GM19035 (cell line): ENCODE data around the gene FOXB1.

Experiments
- ATAC-seq: cut with Tn5 transposase; IDR thresholded peaks from one replicate; pipeline ENCODE4 v1.9.1; 2021; ENCODE audit not compliant: unreplicated experiment

FOXB1 gene

GRCh38 chr15:60017538-60018520, 13.7 kb downstream of the FOXB1 start:
- ATAC-seq: no peak

- no peak for ATAC-seq
Measured at GRCh38 chr15:60020736-60021135, 16.6 kb downstream of the FOXB1 start.

- no peak for ATAC-seq
Measured at GRCh38 chr15:60021589-60022378, 17.7 kb downstream of the FOXB1 start.

GRCh38 chr15:60022379-60022741, 18.2 kb downstream of the FOXB1 start:
- ATAC-seq: no peak

GRCh38 chr15:60026555-60026954, 22.4 kb downstream of the FOXB1 start:
- no peak for ATAC-seq

GRCh38 chr15:60035344-60035743, 31.2 kb downstream of the FOXB1 start:
- ATAC-seq: no peak

- ATAC-seq: no peak
Measured at GRCh38 chr15:60039316-60039715, 35.2 kb downstream of the FOXB1 start.

- ATAC-seq: no peak
Measured at GRCh38 chr15:60043744-60044435, 39.8 kb downstream of the FOXB1 start.

GRCh38 chr15:60044636-60045270, 40.6 kb downstream of the FOXB1 start:
- no peak for ATAC-seq

GRCh38 chr15:60047701-60048100, 43.6 kb downstream of the FOXB1 start:
- ATAC-seq: no peak

- no peak for ATAC-seq
Measured at GRCh38 chr15:60049948-60050347, 45.8 kb downstream of the FOXB1 start.

GRCh38 chr15:60052796-60053195, 48.7 kb downstream of the FOXB1 start:
- no peak for ATAC-seq

- no peak for ATAC-seq
Measured at GRCh38 chr15:60054472-60054871, 50.4 kb downstream of the FOXB1 start.
